GM18520 (cell line): ENCODE measurements around the gene RANBP3.

Experiments
- ATAC-seq: cut with Tn5 transposase; IDR thresholded peaks from one replicate; pipeline ENCODE4 v1.9.1; 2021; ENCODE audit not compliant: unreplicated experiment

The RANBP3 gene

GRCh38 chr19:5929179-5929578 lies 48.8 kb downstream of the RANBP3 start:
- ATAC-seq, result no peak

DNA sequence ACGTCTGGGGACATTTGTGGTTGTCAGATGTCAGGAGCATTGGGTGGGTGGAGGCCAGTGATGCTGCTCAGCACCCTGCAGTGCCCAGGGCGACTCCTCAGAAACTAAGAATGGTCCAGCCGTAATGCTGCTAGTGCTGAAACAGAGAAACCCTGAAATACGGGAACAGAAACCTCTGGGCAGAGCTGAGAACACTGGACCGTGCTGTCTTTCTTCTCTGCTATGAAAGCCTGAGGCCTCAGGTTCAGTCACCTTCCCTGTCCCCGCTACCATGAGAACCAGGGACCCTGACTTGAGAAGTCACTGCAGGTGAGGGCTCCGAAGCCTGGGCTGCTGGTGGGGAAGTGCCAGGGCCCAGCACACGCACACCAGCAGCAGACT lies 50.5 kb downstream of the RANBP3 start:
- ATAC-seq, result no peak

GRCh38 chr19:5926641-5927440 lies 51.1 kb downstream of the RANBP3 start:
- ATAC-seq, result no peak

DNA sequence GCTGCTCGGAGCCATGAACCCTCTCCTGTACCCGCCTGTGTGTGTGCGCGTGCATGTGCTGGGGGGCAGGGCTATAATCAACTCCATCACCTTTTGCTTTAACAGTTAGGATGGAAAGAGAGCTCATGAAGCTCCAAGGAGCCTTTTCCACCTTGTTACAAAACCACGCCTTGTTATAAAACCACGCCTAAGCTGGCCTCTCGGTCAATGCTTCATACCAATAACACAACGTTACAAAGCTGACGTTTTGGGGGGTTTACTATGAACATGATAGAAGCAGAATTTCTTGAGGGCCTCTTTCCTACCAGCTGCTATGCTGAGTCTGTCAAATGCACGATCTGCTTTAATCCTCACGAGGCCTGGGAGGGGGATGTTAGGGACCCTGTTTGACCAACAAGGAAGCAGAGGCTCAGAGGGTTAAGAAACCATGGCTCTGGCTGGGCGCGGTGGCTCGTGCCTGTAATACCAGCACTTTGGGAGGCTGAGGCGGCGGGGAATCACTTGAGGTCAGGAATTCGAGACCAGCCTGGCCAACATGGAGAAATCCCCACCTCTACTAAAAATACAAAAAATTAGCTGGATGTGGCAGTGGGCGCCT lies 52.0 kb downstream of the RANBP3 start:
- ATAC-seq, result no peak

- no peak for ATAC-seq
Observed at GRCh38 chr19:5923356-5923755, 54.6 kb downstream of the RANBP3 start.

GRCh38 chr19:5922161-5922545 lies 55.8 kb downstream of the RANBP3 start:
- no peak for ATAC-seq

GRCh38 chr19:5921516-5922160 lies 56.3 kb downstream of the RANBP3 start:
- no peak for ATAC-seq

GRCh38 chr19:5918463-5919079 lies 59.4 kb downstream of the RANBP3 start:
- ATAC-seq, result no peak

DNA sequence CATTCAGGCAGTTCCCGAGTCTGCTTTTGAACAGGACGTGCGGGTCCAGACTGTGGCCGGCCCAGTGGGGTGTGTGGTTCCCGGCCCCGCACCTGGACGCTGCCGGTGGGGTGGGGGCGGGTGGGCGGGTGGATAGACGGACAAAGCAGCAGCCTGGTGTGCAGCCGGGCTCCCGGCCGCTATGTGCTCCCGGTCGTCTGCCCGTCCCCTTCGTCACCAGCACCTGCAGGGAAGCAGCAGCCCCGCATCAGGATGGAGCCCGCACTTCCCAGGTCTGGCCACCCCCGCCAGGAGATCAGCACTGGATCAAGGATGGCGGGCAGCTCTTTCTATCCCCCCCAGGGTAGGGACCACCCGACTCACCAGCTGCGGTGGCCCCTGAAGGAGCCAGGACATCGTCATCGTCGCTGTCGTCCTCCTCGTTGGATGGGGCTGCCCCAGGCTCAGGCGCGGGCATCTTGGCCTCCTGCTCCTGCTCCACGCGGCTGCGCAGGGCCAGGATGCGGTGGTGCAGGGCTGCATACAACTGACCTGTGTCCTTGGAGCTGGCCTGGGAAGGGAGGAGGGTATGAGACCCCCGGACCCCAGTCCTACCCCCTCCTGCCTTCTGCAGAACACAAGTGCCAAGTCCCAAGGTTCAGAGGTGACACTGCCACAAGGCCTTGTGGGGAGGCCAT lies 60.4 kb downstream of the RANBP3 start:
- ATAC-seq, result no peak

GRCh38 chr19:5916181-5916708 lies 61.7 kb downstream of the RANBP3 start:
- no peak for ATAC-seq

DNA sequence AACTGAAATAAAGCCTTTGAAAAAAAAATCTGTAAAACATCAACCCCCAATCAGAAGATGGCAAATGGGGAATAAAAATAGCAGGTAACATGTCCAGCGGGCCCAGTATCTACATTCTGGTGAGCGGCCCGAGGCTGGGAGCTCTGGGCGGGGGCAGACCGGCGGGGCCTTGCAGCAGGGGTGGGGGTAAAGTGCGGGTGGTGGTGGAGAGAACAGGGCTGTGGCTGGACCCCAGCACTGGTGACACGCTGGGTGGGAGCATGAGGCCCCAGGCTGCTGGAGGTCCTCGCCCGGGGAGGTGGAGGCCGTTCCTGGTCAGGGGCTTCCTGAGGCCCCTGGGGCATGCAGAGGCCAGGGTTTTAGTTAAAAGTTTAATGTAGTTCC lies 62.2 kb downstream of the RANBP3 start:
- ATAC-seq, result no peak

GRCh38 chr19:5914946-5915781 lies 62.8 kb downstream of the RANBP3 start:
- no peak for ATAC-seq

GRCh38 chr19:5914358-5914774 lies 63.6 kb downstream of the RANBP3 start:
- ATAC-seq, result no peak

DNA sequence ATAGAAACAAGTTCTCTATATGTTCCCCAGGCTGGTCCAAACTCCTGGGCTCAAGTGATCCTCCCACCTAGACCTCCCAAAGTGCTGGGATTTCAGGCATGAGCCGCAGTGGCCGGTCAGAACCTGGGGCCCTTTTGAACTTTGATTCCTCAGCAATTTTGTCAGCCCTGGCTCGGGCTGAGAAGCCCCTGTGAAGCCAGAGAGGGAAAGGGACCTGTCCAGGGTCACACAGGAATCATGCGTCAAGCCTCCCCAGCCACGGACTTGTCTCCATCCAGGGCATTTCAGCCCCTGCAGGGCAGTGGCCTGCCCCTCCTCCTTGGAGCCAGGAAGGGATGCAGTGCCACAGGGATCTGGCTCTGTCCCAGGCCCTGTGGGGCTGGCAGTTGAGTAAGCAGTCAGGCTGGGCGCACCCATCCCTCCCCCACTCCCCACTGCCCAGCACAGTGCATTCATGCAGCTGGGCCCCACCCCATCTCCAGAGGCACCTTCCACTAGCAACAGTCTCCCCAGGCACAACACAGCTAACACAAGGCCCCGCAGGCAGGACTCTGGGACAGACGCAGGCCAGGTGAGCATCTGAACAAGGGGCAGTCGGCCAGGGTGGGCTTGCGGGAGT lies 64.1 kb downstream of the RANBP3 start, which contains the start of gene CAPS:
Gene CAPS, plus strand, starts transcription at position 516 of the 619 bp plus-strand sequence. CDS start 153 bp downstream, outside the sequence.
- no peak for ATAC-seq

GRCh38 chr19:5911366-5911765 lies 66.6 kb downstream of the RANBP3 start:
- ATAC-seq, result no peak

DNA sequence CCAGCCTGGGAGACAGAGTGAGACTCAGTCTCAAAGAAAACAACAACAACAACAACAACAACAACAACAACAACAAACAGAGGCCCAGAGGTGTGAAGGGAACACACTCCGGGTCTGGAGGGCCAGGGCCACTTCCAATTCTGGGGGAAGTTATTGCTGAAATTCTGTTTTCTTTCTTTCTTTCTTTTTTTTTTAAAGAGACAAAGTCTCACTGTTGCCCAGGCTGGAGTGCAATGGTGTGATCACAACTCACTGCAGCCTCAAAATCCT lies 67.4 kb downstream of the RANBP3 start:
- no peak for ATAC-seq

DNA sequence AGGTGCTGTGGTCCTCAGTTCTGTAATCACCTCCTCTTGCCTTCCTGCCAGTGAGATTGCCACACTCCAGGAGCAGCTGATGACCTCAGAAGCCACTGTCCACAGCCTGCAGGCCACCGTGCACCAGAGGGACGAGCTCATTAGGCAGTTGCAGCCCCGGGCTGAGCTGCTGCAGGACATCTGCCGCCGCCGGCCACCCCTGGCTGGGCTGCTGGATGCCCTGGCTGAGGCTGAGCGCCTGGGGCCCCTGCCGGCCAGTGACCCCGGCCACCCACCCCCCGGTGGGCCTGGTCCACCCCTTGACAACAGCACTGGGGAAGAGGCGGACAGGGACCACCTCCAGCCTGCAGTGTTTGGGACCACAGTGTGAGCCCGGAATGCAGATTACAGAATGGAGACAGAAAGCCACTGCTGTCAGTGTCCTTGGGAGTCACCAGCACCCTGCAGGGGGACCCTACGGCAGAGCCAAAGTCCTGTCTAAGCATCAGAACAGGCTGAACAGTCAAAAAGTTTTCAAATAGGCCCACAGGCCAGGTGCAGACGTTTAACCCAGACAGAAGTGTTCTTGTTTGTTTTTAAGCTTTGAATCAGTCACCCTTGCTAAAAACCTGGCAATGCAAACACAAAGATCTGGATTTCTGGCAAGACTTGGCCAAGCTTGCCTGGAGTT lies 69.0 kb downstream of the RANBP3 start:
- ATAC-seq, result no peak

GRCh38 chr19:5907241-5907640 lies 70.7 kb downstream of the RANBP3 start:
- no peak for ATAC-seq

DNA sequence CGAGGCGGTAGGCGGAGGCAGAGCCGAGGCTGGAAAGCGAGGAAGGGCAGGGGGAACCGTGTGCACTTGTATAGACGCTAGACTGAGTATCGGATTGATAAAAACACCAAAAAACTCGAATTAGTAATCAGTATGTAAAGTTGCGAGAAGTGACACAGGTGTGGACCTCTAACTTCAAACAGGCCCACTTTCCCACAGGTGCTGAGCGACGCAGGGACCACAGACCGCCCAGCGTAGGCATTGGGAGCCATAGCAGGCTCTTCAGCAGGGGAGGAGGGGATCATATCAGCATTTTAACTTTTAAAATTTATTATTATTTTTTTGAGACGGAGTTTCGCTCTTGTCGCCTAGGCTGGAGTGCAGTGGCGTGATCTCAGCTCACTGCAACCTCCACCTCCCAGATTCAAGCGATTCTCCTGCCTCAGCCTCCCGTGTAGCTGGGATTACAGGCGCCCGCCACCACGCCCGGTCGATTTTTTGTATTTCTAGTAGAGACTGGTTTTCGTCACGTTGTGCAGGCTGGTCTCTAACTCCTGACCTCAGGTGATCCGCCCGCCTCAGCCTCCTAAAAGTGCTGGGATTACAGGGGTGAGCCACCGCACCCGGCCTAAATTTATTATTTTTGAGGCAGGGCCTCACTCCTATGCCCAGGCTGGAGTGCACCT lies 72.7 kb downstream of the RANBP3 start:
- ATAC-seq, result no peak
